HUDEP-2 (cell line): Measurements from ENCODE around the gene GAGE12E.
"Not testable (repeated sequence)": the region's sequence is repeated elsewhere in the genome, so short reads cannot be mapped to it uniquely, and the experiment has no call there.

Source experiments
- DNase-seq, 76 experiments: peaks; one replicate each; lab custom pipeline; 2025; ENCODE audit not compliant: unreplicated experiment in 76 of 76; lab: John Stamatoyannopoulos, UW

GAGE12E gene, protein sequence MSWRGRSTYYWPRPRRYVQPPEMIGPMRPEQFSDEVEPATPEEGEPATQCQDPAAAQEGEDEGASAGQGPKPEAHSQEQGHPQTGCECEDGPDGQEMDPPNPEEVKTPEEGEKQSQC

DNA sequence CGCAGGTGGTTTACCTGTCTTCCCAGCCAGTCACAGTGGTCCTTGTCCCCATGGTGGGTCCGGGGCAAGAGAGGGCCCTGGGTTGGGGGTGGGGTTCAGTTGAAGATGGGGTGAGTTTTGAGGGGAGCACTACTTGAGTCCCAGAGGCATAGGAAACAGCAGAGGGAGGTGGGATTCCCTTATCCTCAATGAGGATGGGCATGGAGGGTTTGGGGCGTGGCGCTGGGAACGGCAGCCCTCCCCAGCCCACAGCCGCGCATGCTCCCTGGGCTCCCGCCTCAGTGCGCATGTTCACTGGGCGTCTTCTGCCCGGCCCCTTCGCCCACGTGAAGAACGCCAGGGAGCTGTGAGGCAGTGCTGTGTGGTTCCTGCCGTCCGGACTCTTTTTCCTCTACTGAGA, at the start of gene GAGE12E:
Gene GAGE12E, plus strand, starts transcription at position 301 of the 400 bp plus-strand sequence. CDS start 1,155 bp downstream, outside the sequence.
- not testable (repeated sequence) for DNase-seq

DNA sequence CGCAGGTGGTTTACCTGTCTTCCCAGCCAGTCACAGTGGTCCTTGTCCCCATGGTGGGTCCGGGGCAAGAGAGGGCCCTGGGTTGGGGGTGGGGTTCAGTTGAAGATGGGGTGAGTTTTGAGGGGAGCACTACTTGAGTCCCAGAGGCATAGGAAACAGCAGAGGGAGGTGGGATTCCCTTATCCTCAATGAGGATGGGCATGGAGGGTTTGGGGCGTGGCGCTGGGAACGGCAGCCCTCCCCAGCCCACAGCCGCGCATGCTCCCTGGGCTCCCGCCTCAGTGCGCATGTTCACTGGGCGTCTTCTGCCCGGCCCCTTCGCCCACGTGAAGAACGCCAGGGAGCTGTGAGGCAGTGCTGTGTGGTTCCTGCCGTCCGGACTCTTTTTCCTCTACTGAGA, 19.2 kb upstream of the GAGE12E start, which contains the start of gene GAGE12C:
Gene GAGE12C, plus strand, starts transcription at position 301 of the 400 bp plus-strand sequence. CDS start 1,155 bp downstream, outside the sequence.
- not testable (repeated sequence) for DNase-seq

DNA sequence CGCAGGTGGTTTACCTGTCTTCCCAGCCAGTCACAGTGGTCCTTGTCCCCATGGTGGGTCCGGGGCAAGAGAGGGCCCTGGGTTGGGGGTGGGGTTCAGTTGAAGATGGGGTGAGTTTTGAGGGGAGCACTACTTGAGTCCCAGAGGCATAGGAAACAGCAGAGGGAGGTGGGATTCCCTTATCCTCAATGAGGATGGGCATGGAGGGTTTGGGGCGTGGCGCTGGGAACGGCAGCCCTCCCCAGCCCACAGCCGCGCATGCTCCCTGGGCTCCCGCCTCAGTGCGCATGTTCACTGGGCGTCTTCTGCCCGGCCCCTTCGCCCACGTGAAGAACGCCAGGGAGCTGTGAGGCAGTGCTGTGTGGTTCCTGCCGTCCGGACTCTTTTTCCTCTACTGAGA, 9.7 kb upstream of the GAGE12E start, which contains the start of gene GAGE12D:
Gene GAGE12D, plus strand, starts transcription at position 301 of the 400 bp plus-strand sequence. CDS start 1,155 bp downstream, outside the sequence.
- not testable (repeated sequence) for DNase-seq

DNA sequence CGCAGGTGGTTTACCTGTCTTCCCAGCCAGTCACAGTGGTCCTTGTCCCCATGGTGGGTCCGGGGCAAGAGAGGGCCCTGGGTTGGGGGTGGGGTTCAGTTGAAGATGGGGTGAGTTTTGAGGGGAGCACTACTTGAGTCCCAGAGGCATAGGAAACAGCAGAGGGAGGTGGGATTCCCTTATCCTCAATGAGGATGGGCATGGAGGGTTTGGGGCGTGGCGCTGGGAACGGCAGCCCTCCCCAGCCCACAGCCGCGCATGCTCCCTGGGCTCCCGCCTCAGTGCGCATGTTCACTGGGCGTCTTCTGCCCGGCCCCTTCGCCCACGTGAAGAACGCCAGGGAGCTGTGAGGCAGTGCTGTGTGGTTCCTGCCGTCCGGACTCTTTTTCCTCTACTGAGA, 9.5 kb downstream of the GAGE12E start, which contains the start of gene GAGE12F:
Gene GAGE12F, plus strand, starts transcription at position 301 of the 400 bp plus-strand sequence. CDS start 1,155 bp downstream, outside the sequence.
- DNase-seq: not testable (repeated sequence)

DNA sequence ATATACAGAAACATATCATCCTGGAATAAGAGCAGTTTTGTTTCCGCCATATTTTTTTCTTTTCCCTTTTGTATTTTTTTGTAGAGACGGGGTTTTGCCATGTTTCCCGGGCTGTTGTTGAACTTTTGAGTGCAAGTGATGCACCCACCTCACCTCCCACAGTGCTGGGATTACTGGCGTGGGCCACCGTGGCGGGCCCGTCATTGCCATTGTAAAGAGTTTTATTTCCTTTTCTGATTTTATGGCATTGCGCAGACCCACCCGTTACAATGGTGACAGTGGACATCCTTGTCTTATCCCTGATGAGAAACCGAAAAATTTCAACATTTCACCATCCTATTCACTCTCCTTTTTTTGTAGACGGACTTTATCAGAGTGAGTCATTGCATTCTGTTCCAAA, 17.6 kb downstream of the GAGE12E start:
- not testable (repeated sequence) for DNase-seq

DNA sequence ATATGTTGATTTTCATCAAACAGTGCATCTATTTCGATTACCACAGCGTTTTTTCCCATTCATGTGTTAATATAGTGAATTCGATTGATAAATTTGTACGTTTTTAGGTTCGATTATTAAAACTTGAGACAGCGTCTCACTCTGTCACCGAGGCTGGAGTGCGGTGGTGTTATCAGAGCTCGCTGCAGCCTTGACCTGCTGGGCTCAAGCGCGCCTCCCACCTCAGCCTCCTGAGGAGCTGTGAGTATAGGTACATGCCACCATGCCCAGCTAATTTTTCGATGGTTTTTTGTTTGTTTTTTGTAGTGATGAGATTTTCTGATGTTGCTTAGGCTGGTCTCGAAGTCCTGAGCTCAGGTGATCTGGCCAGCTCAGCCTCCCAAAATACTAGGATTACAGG, 18.1 kb downstream of the GAGE12E start:
- not testable (repeated sequence) for DNase-seq

DNA sequence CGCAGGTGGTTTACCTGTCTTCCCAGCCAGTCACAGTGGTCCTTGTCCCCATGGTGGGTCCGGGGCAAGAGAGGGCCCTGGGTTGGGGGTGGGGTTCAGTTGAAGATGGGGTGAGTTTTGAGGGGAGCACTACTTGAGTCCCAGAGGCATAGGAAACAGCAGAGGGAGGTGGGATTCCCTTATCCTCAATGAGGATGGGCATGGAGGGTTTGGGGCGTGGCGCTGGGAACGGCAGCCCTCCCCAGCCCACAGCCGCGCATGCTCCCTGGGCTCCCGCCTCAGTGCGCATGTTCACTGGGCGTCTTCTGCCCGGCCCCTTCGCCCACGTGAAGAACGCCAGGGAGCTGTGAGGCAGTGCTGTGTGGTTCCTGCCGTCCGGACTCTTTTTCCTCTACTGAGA, 19.0 kb downstream of the GAGE12E start, which contains the start of gene GAGE12G:
Gene GAGE12G, plus strand, starts transcription at position 301 of the 400 bp plus-strand sequence. CDS start 1,155 bp downstream, outside the sequence.
- DNase-seq: not testable (repeated sequence)

DNA sequence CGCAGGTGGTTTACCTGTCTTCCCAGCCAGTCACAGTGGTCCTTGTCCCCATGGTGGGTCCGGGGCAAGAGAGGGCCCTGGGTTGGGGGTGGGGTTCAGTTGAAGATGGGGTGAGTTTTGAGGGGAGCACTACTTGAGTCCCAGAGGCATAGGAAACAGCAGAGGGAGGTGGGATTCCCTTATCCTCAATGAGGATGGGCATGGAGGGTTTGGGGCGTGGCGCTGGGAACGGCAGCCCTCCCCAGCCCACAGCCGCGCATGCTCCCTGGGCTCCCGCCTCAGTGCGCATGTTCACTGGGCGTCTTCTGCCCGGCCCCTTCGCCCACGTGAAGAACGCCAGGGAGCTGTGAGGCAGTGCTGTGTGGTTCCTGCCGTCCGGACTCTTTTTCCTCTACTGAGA, 28.6 kb downstream of the GAGE12E start, which contains the start of gene GAGE12H:
Gene GAGE12H, plus strand, starts transcription at position 301 of the 400 bp plus-strand sequence. CDS start 1,155 bp downstream, outside the sequence.
- DNase-seq: not testable (repeated sequence)

DNA sequence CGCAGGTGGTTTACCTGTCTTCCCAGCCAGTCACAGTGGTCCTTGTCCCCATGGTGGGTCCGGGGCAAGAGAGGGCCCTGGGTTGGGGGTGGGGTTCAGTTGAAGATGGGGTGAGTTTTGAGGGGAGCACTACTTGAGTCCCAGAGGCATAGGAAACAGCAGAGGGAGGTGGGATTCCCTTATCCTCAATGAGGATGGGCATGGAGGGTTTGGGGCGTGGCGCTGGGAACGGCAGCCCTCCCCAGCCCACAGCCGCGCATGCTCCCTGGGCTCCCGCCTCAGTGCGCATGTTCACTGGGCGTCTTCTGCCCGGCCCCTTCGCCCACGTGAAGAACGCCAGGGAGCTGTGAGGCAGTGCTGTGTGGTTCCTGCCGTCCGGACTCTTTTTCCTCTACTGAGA, 38.1 kb downstream of the GAGE12E start, which contains the start of gene GAGE2A:
Gene GAGE2A, plus strand, starts transcription at position 301 of the 400 bp plus-strand sequence. CDS start 1,155 bp downstream, outside the sequence.
- DNase-seq: not testable (repeated sequence)

DNA sequence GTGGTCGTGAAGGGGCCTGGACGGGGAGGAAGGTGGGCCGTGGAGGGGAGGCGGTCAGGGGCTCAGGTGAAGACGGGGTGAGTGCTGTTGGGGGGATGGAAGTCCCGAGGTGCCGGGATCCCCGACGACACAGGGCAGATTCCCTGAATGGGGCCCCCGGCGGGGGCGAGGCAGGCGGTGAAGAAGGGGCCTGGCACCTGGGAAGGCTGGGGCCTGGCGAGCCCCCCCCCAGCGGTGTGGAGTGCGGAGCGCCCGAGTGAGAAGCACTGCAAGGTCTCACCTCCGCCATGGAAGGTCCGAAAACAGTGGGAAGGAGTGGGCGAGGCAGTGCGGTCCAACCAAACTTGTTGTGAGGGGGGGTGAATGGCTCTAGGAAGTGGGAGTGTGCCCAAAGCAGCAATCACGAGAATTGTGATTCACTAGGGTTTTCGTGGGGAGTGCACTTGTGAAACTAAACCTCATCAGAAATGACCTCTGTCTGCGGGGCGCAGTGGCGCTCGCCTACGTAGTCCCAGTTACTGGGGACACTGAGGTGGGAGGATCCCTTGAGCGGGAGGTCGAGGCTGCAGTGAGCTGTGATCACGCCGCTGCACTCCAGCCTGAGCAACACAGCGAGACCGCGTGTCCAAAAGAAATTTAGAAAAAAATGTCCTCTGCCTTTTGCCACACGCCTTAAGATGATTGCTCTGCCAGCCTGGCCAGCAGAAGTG, 38.8 kb downstream of the GAGE12E start:
- not testable (repeated sequence) for DNase-seq

DNA sequence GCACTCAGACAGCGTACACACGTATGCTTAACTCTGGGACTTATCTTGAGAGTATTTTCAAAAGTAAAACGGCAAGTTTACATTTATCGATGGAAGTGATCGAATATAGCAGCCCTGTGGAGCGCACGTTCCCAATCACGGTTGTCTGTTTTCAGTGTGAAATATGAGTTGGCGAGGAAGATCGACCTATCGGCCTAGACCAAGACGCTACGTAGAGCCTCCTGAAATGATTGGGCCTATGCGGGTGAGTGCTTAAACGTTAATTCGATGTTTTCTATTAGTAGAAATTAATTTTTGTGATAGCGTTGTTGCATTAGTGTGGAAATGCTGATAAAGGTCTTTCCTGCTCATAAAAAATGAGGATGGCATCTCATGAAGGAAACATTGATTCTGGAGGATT, 39.4 kb downstream of the GAGE12E start:
- not testable (repeated sequence) for DNase-seq

DNA sequence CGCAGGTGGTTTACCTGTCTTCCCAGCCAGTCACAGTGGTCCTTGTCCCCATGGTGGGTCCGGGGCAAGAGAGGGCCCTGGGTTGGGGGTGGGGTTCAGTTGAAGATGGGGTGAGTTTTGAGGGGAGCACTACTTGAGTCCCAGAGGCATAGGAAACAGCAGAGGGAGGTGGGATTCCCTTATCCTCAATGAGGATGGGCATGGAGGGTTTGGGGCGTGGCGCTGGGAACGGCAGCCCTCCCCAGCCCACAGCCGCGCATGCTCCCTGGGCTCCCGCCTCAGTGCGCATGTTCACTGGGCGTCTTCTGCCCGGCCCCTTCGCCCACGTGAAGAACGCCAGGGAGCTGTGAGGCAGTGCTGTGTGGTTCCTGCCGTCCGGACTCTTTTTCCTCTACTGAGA, 47.6 kb downstream of the GAGE12E start, which contains the start of gene GAGE1:
Gene GAGE1, plus strand, starts transcription at position 301 of the 400 bp plus-strand sequence. CDS start 1,155 bp downstream, outside the sequence.
- DNase-seq: not testable (repeated sequence)
